ENCODE results near the gene IGFLR1. TPM values are rescaled to one million over a fixed set of nuclear protein-coding genes. Genes with fewer than 3 reads are reported as not detected.
A peak's percentile ranks its signal among the peaks of the same experiment; 100 is the strongest.

IGFLR1 gene
- polyA plus RNA-seq, 3 donors: 80.5 to 144 (median 119) TPM

- Histone ChIP-seq H3K4me2 (replicated peaks; ENCODE audit: extremely low read depth, low read length, poor library complexity, severe bottlenecking) (no peak overlapping the region), H3K27ac (ENCODE audit: low read depth in 1 of 2, low read length in 2 of 2) (no peak overlapping the region), H3K36me3 (replicated peaks in 1 of 2; ENCODE audit: control insufficient read depth in 1 of 2, insufficient read depth in 2 of 2, low read length in 2 of 2) (peaks cover 86 to 100% of the 10 kb centered on the region in 2 donors), H2AFZ (ENCODE audit: insufficient read depth, low read depth, low read length, poor library complexity, severe bottlenecking) (no peak overlapping the region), H3K27me3 (ENCODE audit: control insufficient read depth in 2 of 2, insufficient read depth in 2 of 2, low read length in 2 of 2) (no peaks in the 10 kb centered on the region), H3K79me2 (ENCODE audit: insufficient read depth, low read length) (peaks cover 4% of the 10 kb centered on the region), H3K4me1 (ENCODE audit: control insufficient read depth in 1 of 2, insufficient read depth in 2 of 2, low read length in 2 of 2) (peaks cover under 1 to 2% of the 10 kb centered on the region in 2 donors), H3K9me3 (replicated peaks in 1 of 2; ENCODE audit: control insufficient read depth in 1 of 2, insufficient read depth in 1 of 2, low read length in 2 of 2) (no peaks in the 10 kb centered on the region), H3K9ac (ENCODE audit: insufficient read depth, low read length, poor library complexity, severe bottlenecking) (no peak overlapping the region), H3K4me3 (replicated peaks in 1 of 3; ENCODE audit: low read depth in 2 of 3, low read length in 3 of 3) (no peak overlapping the region), H4K20me1 (ENCODE audit: insufficient read depth, low read length) (peaks cover 80% of the 10 kb centered on the region)
- Mint-ChIP-seq H3K4me3 (peak overlapping the region in 1 of 2 donors; percentile 40), H3K27ac (peak overlapping the region in 4 of 7 donors; percentile 10 to 75 (median 44)), H3K9me3 (no peaks in the 10 kb centered on the region), H3K36me3 (peaks cover 76 to 97% of the 10 kb centered on the region in 2 donors), H3K27me3 (ENCODE audit: low read depth in 3 of 3) (peaks cover 0 to 1% (median 0%) of the 10 kb centered on the region in 3 donors), H3K4me1 (peaks cover 2% of the 10 kb centered on the region)
- 97% methylated on average over 8 of the region's 8 CpGs for WGBS (ENCODE audit: insufficient coverage)
- no peak for TF ChIP-seq CTCF (IDR thresholded peaks at IDR 0.05)
- no peak for DNase-seq
- intact Hi-C loops (cut with micrococcal nuclease): no loop called here
Measured at GRCh38 chr19:35734273-35734672, 8.0 kb downstream of the IGFLR1 start.

GRCh38 chr19:35733180-35734125 is 8.8 kb downstream of the IGFLR1 start:
- no peaks in the 10 kb centered on the region for H3K27me3 ChIP-seq (ENCODE audit: control insufficient read depth in 2 of 2, insufficient read depth in 2 of 2, low read length in 2 of 2)
- no peak overlapping the region for H2AFZ ChIP-seq (ENCODE audit: insufficient read depth, low read depth, low read length, poor library complexity, severe bottlenecking)
- no peak overlapping the region for H3K9ac ChIP-seq (ENCODE audit: insufficient read depth, low read length, poor library complexity, severe bottlenecking)
- no peaks in the 10 kb centered on the region for H3K79me2 ChIP-seq (ENCODE audit: insufficient read depth, low read length)
- H3K9me3 ChIP-seq (replicated peaks in 1 of 2; ENCODE audit: control insufficient read depth in 1 of 2, insufficient read depth in 1 of 2, low read length in 2 of 2): no peaks in the 10 kb centered on the region
- H4K20me1 ChIP-seq (ENCODE audit: insufficient read depth, low read length): peaks cover 74% of the 10 kb centered on the region
- H3K27me3 Mint-ChIP-seq (ENCODE audit: low read depth in 3 of 3): peaks cover 0 to 3% (median 0%) of the 10 kb centered on the region in 3 donors
- H3K4me3 ChIP-seq (replicated peaks in 1 of 3; ENCODE audit: low read depth in 2 of 3, low read length in 3 of 3): no peak overlapping the region
- H3K4me3 Mint-ChIP-seq: no peak overlapping the region
- H3K36me3 Mint-ChIP-seq: peaks cover 78 to 97% of the 10 kb centered on the region in 2 donors
- peak overlapping the region in 2 of 7 donors; percentile 36 to 47 for H3K27ac Mint-ChIP-seq
- peaks cover 86 to 100% of the 10 kb centered on the region in 2 donors for H3K36me3 ChIP-seq (replicated peaks in 1 of 2; ENCODE audit: control insufficient read depth in 1 of 2, insufficient read depth in 2 of 2, low read length in 2 of 2)
- H3K27ac ChIP-seq (ENCODE audit: low read depth in 1 of 2, low read length in 2 of 2): no peak overlapping the region
- H3K4me1 ChIP-seq (ENCODE audit: control insufficient read depth in 1 of 2, insufficient read depth in 2 of 2, low read length in 2 of 2): no peaks in the 10 kb centered on the region
- no peak overlapping the region for H3K4me2 ChIP-seq (replicated peaks; ENCODE audit: extremely low read depth, low read length, poor library complexity, severe bottlenecking)
- 99% methylated on average over 17 of the region's 35 CpGs for WGBS (ENCODE audit: insufficient coverage)
- no peak for DNase-seq
- H3K9me3 Mint-ChIP-seq: no peaks in the 10 kb centered on the region
- intact Hi-C loops (cut with micrococcal nuclease): no loop called here
- H3K4me1 Mint-ChIP-seq: no peaks in the 10 kb centered on the region
- no peak for TF ChIP-seq CTCF (IDR thresholded peaks at IDR 0.05)
